SKM-1 (cell line): ENCODE results near the gene TMX1.

Source experiments
- DNase-seq: peaks from one replicate; lab custom pipeline; 2025; ENCODE audit not compliant: unreplicated experiment; lab: John Stamatoyannopoulos, UW

The TMX1 gene

DNA sequence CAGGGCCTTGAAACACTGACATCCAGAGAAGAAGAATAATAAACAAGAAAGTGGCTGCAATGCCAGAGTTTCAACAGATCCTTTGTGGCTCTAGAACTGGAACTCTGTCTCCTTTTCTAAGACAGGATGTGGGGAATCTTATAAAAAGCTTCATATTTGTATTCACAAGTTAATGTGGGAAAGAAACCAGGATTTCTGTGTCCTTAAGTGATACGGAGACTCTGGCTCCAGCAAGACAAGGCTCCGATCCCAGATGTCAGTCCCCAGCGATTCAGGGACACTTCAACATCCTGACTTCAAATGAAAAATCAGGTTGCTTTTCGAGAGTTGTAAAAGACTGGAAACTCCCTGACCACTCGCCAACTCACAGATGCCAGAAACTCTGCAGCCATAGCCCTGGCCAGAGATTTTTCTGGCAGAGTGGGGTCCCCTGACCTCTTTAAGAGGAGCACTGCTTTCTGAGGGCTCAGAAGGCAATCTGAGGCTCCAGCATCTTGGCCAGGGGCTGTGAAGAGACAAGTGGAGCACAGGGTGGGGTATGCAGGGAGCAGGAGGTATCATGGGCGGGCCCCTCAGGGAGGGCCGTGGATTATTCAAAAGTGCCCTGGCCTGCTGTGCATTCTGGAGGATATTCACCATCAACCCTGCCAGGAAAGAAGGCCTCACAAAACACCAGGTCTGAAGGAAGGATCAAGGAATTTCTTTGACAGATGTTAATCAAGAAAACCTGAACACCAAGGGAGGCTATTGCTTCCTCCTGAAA is 53.3 kb downstream of the TMX1 start:
- DNase-seq, result no peak

- no peak for DNase-seq
Measured at GRCh38 chr14:51293912-51294389, 53.9 kb downstream of the TMX1 start.

- no peak for DNase-seq
Measured at GRCh38 chr14:51294951-51295525, 55.0 kb downstream of the TMX1 start.

- no peak for DNase-seq
Measured at GRCh38 chr14:51295646-51296263, 55.7 kb downstream of the TMX1 start.

- no peak for DNase-seq
Measured at GRCh38 chr14:51297066-51297465, 57.0 kb downstream of the TMX1 start.

GRCh38 chr14:51298895-51299294 is 58.8 kb downstream of the TMX1 start:
- no peak for DNase-seq

DNA sequence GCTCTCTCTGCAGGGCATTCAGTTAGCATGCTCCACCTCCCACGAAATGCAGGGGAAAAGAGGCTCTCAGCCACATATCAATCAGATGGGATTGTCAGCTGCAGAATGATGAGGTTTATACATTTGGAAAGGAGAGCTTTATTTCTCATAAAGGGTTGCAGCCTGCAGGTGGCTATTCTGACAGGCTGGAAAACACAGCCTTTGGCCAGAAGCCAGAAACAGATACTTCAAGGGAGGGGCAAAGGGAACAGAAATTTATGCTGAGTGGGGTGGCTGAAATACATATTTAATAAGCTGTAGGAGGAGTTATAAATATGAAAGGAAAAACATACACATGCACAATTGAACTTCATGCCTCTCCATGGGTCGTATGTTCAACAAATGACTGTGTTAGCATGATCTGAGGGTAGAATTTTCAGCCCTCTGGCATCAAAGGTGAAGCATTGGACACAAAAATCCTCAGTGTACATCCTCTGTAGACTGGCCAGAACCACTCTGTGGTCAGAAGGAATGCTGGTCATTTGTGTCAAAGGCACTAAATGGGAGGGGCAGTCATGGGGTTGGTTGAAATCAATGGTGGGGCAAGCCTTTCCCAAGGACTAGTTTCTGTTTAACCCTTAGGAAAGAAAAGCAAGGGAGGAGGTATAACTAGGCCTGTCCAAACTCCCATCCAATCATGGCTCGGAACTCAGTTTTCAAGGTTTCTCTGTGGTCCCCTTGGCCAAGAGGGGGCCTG is 62.4 kb downstream of the TMX1 start:
- DNase-seq, result no peak

DNA sequence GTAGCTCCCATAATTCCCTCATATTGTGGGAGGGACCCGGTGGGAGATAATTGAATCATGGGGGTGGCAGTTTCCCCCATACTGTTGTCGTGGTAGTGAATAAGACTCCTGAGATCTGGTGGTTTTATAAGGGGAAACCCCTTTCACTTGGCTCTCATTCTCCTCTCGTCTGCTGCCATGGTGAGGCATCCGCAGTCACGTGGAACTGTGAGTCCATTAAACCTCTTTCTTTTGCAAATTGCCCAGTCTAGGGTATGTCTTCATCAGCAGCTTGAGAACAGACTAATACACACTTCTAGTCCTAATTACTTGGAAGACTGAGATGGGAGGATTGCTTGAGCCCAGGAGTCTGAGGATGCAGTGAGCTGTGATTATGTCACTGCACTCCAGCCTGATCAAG is 64.4 kb downstream of the TMX1 start:
- no peak for DNase-seq

GRCh38 chr14:51304941-51305340 is 64.9 kb downstream of the TMX1 start:
- no peak for DNase-seq

- no peak for DNase-seq
Measured at GRCh38 chr14:51305751-51306150, 65.7 kb downstream of the TMX1 start.
